Erythroblast (primary cell): ENCODE results near the gene RALGAPA1.

Source experiments
- GATA1 ChIP-seq: IDR thresholded peaks from 2 replicates; pipeline ENCODE4 v1.6.1; 2011; ENCODE audit warnings: low read depth, mild to moderate bottlenecking, control low read depth, low read length, moderate library complexity
- POLR2A ChIP-seq: IDR thresholded peaks from 2 replicates; pipeline ENCODE4 v1.6.1; 2011; ENCODE audit warnings: mild to moderate bottlenecking, low read length

- no peak for TF ChIP-seq POLR2A
- TF ChIP-seq GATA1, result no peak
These were observed 302.6 kb downstream of the RALGAPA1 start for GRCh38 chr14:35506461-35506860.
